Endothelial cell of umbilical vein (primary cell): Measurements from ENCODE around the gene CSH2.
"Not testable (repeated sequence)": the region's sequence is repeated elsewhere in the genome, so short reads cannot be mapped to it uniquely, and the experiment has no call there.

Experiments
- JUN ChIP-seq: IDR thresholded peaks from 2 replicates; pipeline ENCODE4 v1.6.1; 2011; ENCODE audit warnings: borderline replicate concordance, low read depth; ENCODE audit not compliant: insufficient read length, insufficient read depth
- POLR2A ChIP-seq: IDR thresholded peaks from 2 replicates; pipeline ENCODE4 v1.6.1; 2012; ENCODE audit warnings: low read depth, mild to moderate bottlenecking, control low read depth, low read length
- POLR2AphosphoS5 ChIP-seq: IDR thresholded peaks from 2 replicates; pipeline ENCODE4 v1.6.1; 2012; ENCODE audit warnings: low read depth, mild to moderate bottlenecking, control low read depth, low read length, moderate library complexity; ENCODE audit not compliant: insufficient read depth
- TF ChIP-seq, protein P1 (sequence below), 2 donors: IDR thresholded peaks; 1 replicate in 1 of 2; 2 replicates in 1 of 2; pipeline ENCODE4 v1.5.1; 2011; ENCODE audit warnings: low read length in 2 of 2, mild to moderate bottlenecking in 2 of 2, moderate library complexity in 2 of 2, control low read depth in 1 of 2, inconsistent platforms in 1 of 2, low read depth in 1 of 2; ENCODE audit not compliant: insufficient read depth in 1 of 2; ENCODE audit errors: extremely low read depth in 1 of 2
- TF ChIP-seq, protein P2 (sequence below): IDR thresholded peaks from 2 replicates; pipeline ENCODE4 v1.6.1; 2011; ENCODE audit not compliant: insufficient read depth, insufficient read length

DNA sequence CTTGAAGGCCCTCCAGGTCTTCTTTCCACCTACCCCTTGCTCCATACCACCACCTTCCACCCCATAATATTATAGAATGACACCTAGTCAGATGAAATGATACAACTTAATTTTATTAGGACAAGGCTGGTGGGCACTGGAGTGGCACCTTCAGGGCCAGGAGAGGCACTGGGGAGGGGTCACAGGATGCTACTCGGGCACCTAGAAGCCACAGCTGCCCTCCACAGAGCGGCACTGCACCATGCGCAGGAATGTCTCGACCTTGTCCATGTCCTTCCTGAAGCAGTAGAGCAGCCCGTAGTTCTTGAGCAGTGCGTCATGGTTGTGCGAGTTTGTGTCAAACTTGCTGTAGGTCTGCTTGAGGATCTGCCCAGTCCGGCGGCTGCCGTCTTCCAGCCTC lies 21.3 kb upstream of the CSH2 start:
- TF ChIP-seq, protein P1, sequence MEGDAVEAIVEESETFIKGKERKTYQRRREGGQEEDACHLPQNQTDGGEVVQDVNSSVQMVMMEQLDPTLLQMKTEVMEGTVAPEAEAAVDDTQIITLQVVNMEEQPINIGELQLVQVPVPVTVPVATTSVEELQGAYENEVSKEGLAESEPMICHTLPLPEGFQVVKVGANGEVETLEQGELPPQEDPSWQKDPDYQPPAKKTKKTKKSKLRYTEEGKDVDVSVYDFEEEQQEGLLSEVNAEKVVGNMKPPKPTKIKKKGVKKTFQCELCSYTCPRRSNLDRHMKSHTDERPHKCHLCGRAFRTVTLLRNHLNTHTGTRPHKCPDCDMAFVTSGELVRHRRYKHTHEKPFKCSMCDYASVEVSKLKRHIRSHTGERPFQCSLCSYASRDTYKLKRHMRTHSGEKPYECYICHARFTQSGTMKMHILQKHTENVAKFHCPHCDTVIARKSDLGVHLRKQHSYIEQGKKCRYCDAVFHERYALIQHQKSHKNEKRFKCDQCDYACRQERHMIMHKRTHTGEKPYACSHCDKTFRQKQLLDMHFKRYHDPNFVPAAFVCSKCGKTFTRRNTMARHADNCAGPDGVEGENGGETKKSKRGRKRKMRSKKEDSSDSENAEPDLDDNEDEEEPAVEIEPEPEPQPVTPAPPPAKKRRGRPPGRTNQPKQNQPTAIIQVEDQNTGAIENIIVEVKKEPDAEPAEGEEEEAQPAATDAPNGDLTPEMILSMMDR (IDR thresholded peaks at IDR 0.05; ENCODE audit: extremely low read depth in 1 of 2, insufficient read depth in 1 of 2, low read depth in 1 of 2, low read length in 2 of 2): not testable (repeated sequence)
- not testable (repeated sequence) for TF ChIP-seq POLR2A, POLR2AphosphoS5, JUN
- TF ChIP-seq, protein P2, sequence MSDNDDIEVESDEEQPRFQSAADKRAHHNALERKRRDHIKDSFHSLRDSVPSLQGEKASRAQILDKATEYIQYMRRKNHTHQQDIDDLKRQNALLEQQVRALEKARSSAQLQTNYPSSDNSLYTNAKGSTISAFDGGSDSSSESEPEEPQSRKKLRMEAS: not testable (repeated sequence)
